ENCODE measurements around the gene TRNT1. TPM values are rescaled to one million over a fixed set of nuclear protein-coding genes. Genes with fewer than 3 reads are reported as not detected.

The TRNT1 gene
- total RNA-seq, 1 experiment from 2014 or later = 21.4 TPM

GRCh38 chr3:3086239-3086638 is 40.5 kb upstream of the TRNT1 start:
- Histone ChIP-seq H3K79me2 (ENCODE audit: insufficient read depth, low read length) (no peaks in the 10 kb centered on the region), H3K4me2 (ENCODE audit: low read length) (no peak overlapping the region), H3K4me3 (replicated peaks in 1 of 2; ENCODE audit: low read depth in 1 of 2, low read length in 2 of 2) (no peak overlapping the region), H3K36me3 (ENCODE audit: control insufficient read depth in 1 of 2, insufficient read depth in 2 of 2, low read length in 2 of 2) (no peaks in the 10 kb centered on the region), H3K4me1 (ENCODE audit: control insufficient read depth in 1 of 2, insufficient read depth in 2 of 2, low read length in 2 of 2) (no peaks in the 10 kb centered on the region), H3K9ac (ENCODE audit: low read length) (no peak overlapping the region), H3K9me3 (ENCODE audit: control insufficient read depth in 1 of 2, insufficient read depth in 1 of 2, low read depth in 1 of 2, low read length in 2 of 2) (no peaks in the 10 kb centered on the region), H3K9me2 (ENCODE audit: insufficient read depth) (no peaks in the 10 kb centered on the region), H2AFZ (ENCODE audit: low read depth, low read length, poor library complexity, severe bottlenecking) (no peak overlapping the region), H3K27me3 (ENCODE audit: insufficient read depth, low read length) (peaks cover 13% of the 10 kb centered on the region), H4K20me1 (ENCODE audit: insufficient read depth) (no peaks in the 10 kb centered on the region), H3K27ac (ENCODE audit: low read depth, low read length) (no peak overlapping the region)
- TF ChIP-seq JUND (IDR thresholded peaks at IDR 0.05) = no peak
- no peak for TF ChIP-seq YY1 (IDR thresholded peaks at IDR 0.05; ENCODE audit: extremely low read depth, insufficient replicate concordance, low read depth, low read length)
- no peak for TF ChIP-seq ZBTB33 (IDR thresholded peaks at IDR 0.05; ENCODE audit: extremely low read depth, insufficient replicate concordance, low read length)
- no peak for TF ChIP-seq POLR2A (IDR thresholded peaks at IDR 0.05; ENCODE audit: borderline replicate concordance, extremely low read depth, insufficient read depth, insufficient read length)
- no peak for TF ChIP-seq FOSL1 (IDR thresholded peaks at IDR 0.05; ENCODE audit: low read depth)
- TF ChIP-seq CEBPB (IDR thresholded peaks at IDR 0.05; ENCODE audit: low read depth) = no peak
- no peak for TF ChIP-seq TCF7L2 (IDR thresholded peaks at IDR 0.05; ENCODE audit: borderline replicate concordance, extremely low read depth, insufficient read depth, insufficient read length)
- TF ChIP-seq SRF (IDR thresholded peaks at IDR 0.05; ENCODE audit: low read depth) = no peak
- TF ChIP-seq EZH2 (IDR thresholded peaks at IDR 0.05) = no peak
- TF ChIP-seq EZH2phosphoT487 (IDR thresholded peaks at IDR 0.05; ENCODE audit: borderline replicate concordance) = no peak
- TF ChIP-seq ZFX (IDR thresholded peaks at IDR 0.05) = no peak
- no peak for DNase-seq (ENCODE audit: low read depth, low spot score)
- RAD21 ChIA-PET (ENCODE audit: low non-redundant PET in 1 of 2, low total read pairs in 2 of 2, uncharacterized antibody in 2 of 2, unreplicated experiment in 2 of 2) = no interaction called here
- intact Hi-C loops (cut with micrococcal nuclease) = no loop called here
- POLR2A ChIA-PET = no interaction called here
- BruUV-seq (replicated peaks) = no TSS peak
- no peak for ATAC-seq
- CTCF ChIA-PET = no interaction called here
